Adrenal gland (tissue), 5 donors: ENCODE results near the gene TGFBR3.

ENCODE experiments used
- POLR2A ChIP-seq, 2 donors: fragments of 450-650 bp; IDR thresholded peaks; one replicate each; pipeline ENCODE4 v1.6.1; 2017; ENCODE audit warnings: antibody characterized with exemption in 2 of 2, mild to moderate bottlenecking in 2 of 2, moderate library complexity in 1 of 2
- TF ChIP-seq, protein P1 (sequence below), 6 experiments: fragments of 450-650 bp in 4 of 6; fragments of 200-600 bp in 2 of 6; sonication (generic) in 1 of 6; IDR thresholded peaks; 1 replicate in 5 of 6; 2 replicates in 1 of 6; pipeline versions ENCODE4 v1.5.1 to v1.8.0; 2016 to 2021; ENCODE audit warnings: antibody characterized with exemption in 6 of 6, mild to moderate bottlenecking in 2 of 6, moderate library complexity in 1 of 6
- donor health status: DM: no; HTN: no; CAD: no.

DNA sequence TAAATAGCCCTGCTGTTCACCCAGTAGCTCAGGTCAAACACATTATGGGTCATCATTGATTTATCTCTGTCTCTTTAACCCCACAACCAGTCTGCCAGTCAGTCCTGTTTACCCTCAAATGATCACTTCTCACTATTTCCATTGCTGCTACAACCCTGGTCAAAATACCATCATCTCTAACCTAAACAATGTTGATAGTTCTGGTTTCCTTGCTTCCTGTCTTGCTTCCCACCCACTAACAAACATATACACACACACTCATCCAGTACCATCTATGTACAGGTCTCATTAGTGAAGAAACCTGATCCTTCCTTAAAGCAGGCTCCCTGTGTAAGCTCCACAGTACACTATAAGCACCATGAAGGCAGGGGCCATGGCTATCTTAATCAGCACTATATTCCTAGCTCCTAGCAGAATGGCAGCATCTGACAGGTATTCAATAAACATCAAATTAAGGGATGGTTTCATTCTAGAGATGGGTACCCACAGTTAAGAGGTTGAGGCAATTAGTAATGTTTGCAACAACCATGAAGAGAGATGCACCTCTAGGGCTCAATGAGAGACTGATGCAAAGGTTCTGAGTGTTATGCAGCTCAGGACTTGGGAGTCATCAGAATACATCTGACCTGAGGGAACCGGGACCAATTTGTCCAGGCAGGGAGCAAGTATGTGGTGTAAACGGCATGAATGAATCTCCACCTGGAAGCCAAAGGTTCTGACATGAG, 10.0 kb upstream of the TGFBR3 start:
- TF ChIP-seq, protein P1, sequence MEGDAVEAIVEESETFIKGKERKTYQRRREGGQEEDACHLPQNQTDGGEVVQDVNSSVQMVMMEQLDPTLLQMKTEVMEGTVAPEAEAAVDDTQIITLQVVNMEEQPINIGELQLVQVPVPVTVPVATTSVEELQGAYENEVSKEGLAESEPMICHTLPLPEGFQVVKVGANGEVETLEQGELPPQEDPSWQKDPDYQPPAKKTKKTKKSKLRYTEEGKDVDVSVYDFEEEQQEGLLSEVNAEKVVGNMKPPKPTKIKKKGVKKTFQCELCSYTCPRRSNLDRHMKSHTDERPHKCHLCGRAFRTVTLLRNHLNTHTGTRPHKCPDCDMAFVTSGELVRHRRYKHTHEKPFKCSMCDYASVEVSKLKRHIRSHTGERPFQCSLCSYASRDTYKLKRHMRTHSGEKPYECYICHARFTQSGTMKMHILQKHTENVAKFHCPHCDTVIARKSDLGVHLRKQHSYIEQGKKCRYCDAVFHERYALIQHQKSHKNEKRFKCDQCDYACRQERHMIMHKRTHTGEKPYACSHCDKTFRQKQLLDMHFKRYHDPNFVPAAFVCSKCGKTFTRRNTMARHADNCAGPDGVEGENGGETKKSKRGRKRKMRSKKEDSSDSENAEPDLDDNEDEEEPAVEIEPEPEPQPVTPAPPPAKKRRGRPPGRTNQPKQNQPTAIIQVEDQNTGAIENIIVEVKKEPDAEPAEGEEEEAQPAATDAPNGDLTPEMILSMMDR (IDR thresholded peaks at IDR 0.05): no peak
- no peak for TF ChIP-seq POLR2A (IDR thresholded peaks at IDR 0.05)
